Endothelial cell of umbilical vein (primary cell): Measurements from ENCODE around the gene ITGA6. TPM values are rescaled to one million over a fixed set of nuclear protein-coding genes. Genes with fewer than 3 reads are reported as not detected.

Source experiments
- BruUV-seq: library from RNA; stranded (reverse); fragments of 400-500 nt; replicated peaks from 2 replicates; lab custom pipeline; 2021; lab: Mats Ljungman, UMichigan
- CTCF ChIA-PET: fragments of 300-600, 350-600 bp; sonication (Branson Sonifier 250); formaldehyde crosslinking; loops from one replicate; lab custom pipeline; 2021; ENCODE audit warnings: antibody characterized with exemption, inconsistent platforms; lab: Charles Lee
- POLR2A ChIA-PET: fragments of 300-600, 350-600 bp; sonication (Branson Sonifier 250); formaldehyde crosslinking; loops from one replicate; lab custom pipeline; 2021; ENCODE audit warnings: antibody characterized with exemption, inconsistent platforms; lab: Charles Lee
- DNase-seq: peaks from one replicate; pipeline ENCODE4 v3.0.0-alpha.2; 2011; ENCODE audit warnings: low read depth, low spot score
- FAIRE-seq: peaks from 2 replicates; lab custom pipeline; 2011; peaks lifted over from hg19 to GRCh38; lab: Jason Lieb, UNC
- H2AFZ ChIP-seq: 2 replicates; pipeline ENCODE4 v1.6.0; 2012; ENCODE audit warnings: low read depth, low read length, control low read depth, inconsistent platforms
- H3K27ac ChIP-seq: 2 replicates; pipeline ENCODE4 v1.5.1; 2011; ENCODE audit warnings: low read depth, mild to moderate bottlenecking, control low read depth, low read length, moderate library complexity; ENCODE audit not compliant: insufficient read depth
- H3K27me3 ChIP-seq, 2 experiments: 2 replicates each; pipeline versions ENCODE4 v1.6.0 to v1.6.1; 2011; ENCODE audit warnings: low read length in 2 of 2, mixed read lengths in 1 of 2; ENCODE audit not compliant: control insufficient read depth in 2 of 2, insufficient read depth in 2 of 2
- H3K36me3 ChIP-seq, 2 experiments: 2 replicates in 1 of 2; 3 replicates in 1 of 2; pipeline ENCODE4 v1.5.1; 2011; ENCODE audit warnings: low read length in 2 of 2, mild to moderate bottlenecking in 1 of 2, moderate library complexity in 1 of 2; ENCODE audit not compliant: control insufficient read depth in 2 of 2, insufficient read depth in 2 of 2; ENCODE audit errors: extremely low read depth in 1 of 2
- H3K4me1 ChIP-seq: 3 replicates; pipeline ENCODE4 v1.5.1; 2011; ENCODE audit warnings: mild to moderate bottlenecking, low read length; ENCODE audit not compliant: control insufficient read depth, insufficient read depth; ENCODE audit errors: extremely low read depth
- H3K4me2 ChIP-seq: 2 replicates; pipeline ENCODE4 v1.6.1; 2011; ENCODE audit warnings: low read length, control low read depth, mixed read lengths; ENCODE audit not compliant: insufficient read depth
- H3K4me3 ChIP-seq, 3 experiments: fragments of 200-600 bp in 1 of 3; sonication (generic), shearing (Covaris generic) in 1 of 3; replicated peaks in 1 of 3; 2 replicates each; pipeline ENCODE4 v1.5.1; 2011 to 2016; ENCODE audit warnings: control low read depth in 3 of 3, low read length in 3 of 3, mild to moderate bottlenecking in 2 of 3, inconsistent platforms in 1 of 3, low read depth in 1 of 3, moderate library complexity in 1 of 3; ENCODE audit not compliant: insufficient read depth in 1 of 3
- H3K79me2 ChIP-seq: 2 replicates; pipeline ENCODE4 v1.6.0; 2012; ENCODE audit warnings: low read length, inconsistent platforms; ENCODE audit not compliant: control insufficient read depth, insufficient read depth
- H3K9ac ChIP-seq: replicated peaks from 2 replicates; pipeline ENCODE3; 2011; ENCODE audit warnings: low read length, control low read depth; ENCODE audit not compliant: insufficient read depth; ENCODE audit errors: extremely low read depth
- H3K9me1 ChIP-seq: replicated peaks from 3 replicates; pipeline ENCODE4 v1.6.0; 2011; ENCODE audit warnings: mild to moderate bottlenecking, low read length; ENCODE audit not compliant: control insufficient read depth, insufficient read depth; ENCODE audit errors: extremely low read depth
- H3K9me3 ChIP-seq: replicated peaks from 2 replicates; pipeline ENCODE4 v1.5.1; 2012; ENCODE audit warnings: low read length, inconsistent platforms; ENCODE audit not compliant: control insufficient read depth, insufficient read depth
- H4K20me1 ChIP-seq: replicated peaks from 2 replicates; pipeline ENCODE3; 2011; ENCODE audit warnings: mild to moderate bottlenecking, low read length; ENCODE audit not compliant: control insufficient read depth, insufficient read depth; ENCODE audit errors: extremely low read depth
- EZH2 ChIP-seq: IDR thresholded peaks from 2 replicates; pipeline ENCODE4 v1.6.1; 2012; ENCODE audit warnings: borderline replicate concordance, low read depth, mild to moderate bottlenecking, moderate library complexity, low read length, inconsistent platforms; ENCODE audit not compliant: severe bottlenecking
- FOS ChIP-seq: IDR thresholded peaks from 2 replicates; pipeline ENCODE4 v1.6.1; 2011; ENCODE audit warnings: mild to moderate bottlenecking, low read length, moderate library complexity, borderline replicate concordance; ENCODE audit not compliant: insufficient read depth
- GATA2 ChIP-seq: IDR thresholded peaks from 2 replicates; pipeline ENCODE4 v1.7.0; 2011; ENCODE audit warnings: low read depth, mild to moderate bottlenecking, moderate library complexity, mixed read lengths, low read length; ENCODE audit not compliant: insufficient read length, insufficient read depth
- JUN ChIP-seq: IDR thresholded peaks from 2 replicates; pipeline ENCODE4 v1.6.1; 2011; ENCODE audit warnings: borderline replicate concordance, low read depth; ENCODE audit not compliant: insufficient read length, insufficient read depth
- MYC ChIP-seq: IDR thresholded peaks from one replicate; pipeline ENCODE4 v1.6.1; 2011; ENCODE audit warnings: mild to moderate bottlenecking, low read depth, low read length
- POLR2A ChIP-seq: IDR thresholded peaks from 2 replicates; pipeline ENCODE4 v1.6.1; 2012; ENCODE audit warnings: low read depth, mild to moderate bottlenecking, control low read depth, low read length
- POLR2AphosphoS5 ChIP-seq: IDR thresholded peaks from 2 replicates; pipeline ENCODE4 v1.6.1; 2012; ENCODE audit warnings: low read depth, mild to moderate bottlenecking, control low read depth, low read length, moderate library complexity; ENCODE audit not compliant: insufficient read depth
- dilution Hi-C: fragments of 300-500 bp; cut with MboI; formaldehyde crosslinking; loops from one replicate; pipeline ENCODE4 v1.15.0; 2019; ENCODE audit warnings: low sequenced_read_pairs; ENCODE audit not compliant: extremely low pct_ligation_motif_present
- intact Hi-C: fragments of 100-400 bp; cut with micrococcal nuclease; formaldehyde crosslinking; loops from one replicate; pipeline ENCODE4 v1.10.0; 2022
- polyA plus RNA-seq, 4 experiments: library from polyadenylated mRNA; depleted of rRNA in 3 of 4; stranded (reverse) in 3 of 4; unstranded in 1 of 4; fragments of >200 nt; gene quantifications; 2 replicates each; pipeline versions ENCODE4 v1.2.1 to v1.2.3, GENCODE V29; 2011 to 2012; ENCODE audit warnings: missing spikeins in 1 of 4
- total RNA-seq: library from RNA; stranded (reverse); gene quantifications from 2 replicates; pipeline ENCODE4 v1.2.3, GENCODE V29; 2021
- TF ChIP-seq, protein P1 (sequence below): IDR thresholded peaks from 2 replicates; pipeline ENCODE4 v1.6.1; 2011; ENCODE audit not compliant: insufficient read depth, insufficient read length
- TF ChIP-seq, protein P2 (sequence below), 2 donors: IDR thresholded peaks; 1 replicate in 1 of 2; 2 replicates in 1 of 2; pipeline ENCODE4 v1.5.1; 2011; ENCODE audit warnings: low read length in 2 of 2, mild to moderate bottlenecking in 2 of 2, moderate library complexity in 2 of 2, control low read depth in 1 of 2, inconsistent platforms in 1 of 2, low read depth in 1 of 2; ENCODE audit not compliant: insufficient read depth in 1 of 2; ENCODE audit errors: extremely low read depth in 1 of 2

The ITGA6 gene
- total and polyA plus RNA-seq, 2 donors (not counting 3 experiments of a cell fraction or from before 2014, with no cell fraction given) = 24.9 to 208 TPM

DNA sequence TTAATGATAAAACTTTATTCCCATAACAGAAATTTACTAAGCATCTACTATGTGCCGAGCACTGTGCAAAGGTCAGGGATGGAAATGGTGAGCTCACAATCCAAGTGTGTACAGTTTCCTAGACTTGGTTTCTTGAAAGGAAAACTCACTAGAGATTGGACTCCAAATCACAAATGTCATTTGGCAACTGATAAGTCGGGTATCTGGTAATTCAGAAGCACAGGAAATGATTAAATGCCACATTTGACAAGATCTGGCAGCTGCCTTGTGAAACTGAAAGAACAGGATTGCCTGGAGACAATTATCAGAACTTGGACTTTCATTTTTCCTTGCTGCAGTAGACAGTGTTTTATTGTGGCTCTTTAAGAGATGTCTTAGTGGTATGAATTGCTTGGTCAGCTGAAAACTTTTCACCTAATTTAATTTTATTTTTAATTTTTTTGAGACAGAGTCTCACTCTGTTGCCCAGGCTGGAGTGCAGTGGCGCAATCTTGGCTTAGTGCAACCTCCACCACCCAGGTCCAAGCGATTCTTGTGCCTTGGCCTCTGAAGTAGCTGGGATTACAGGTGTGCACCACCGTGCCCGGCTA, 19.2 kb downstream of the ITGA6 start:
- Histone ChIP-seq H3K9me3 (no peaks in the 10 kb centered on the region), H4K20me1 (no peaks in the 10 kb centered on the region), H3K4me2 (peak overlapping the region; percentile 34), H3K79me2 (peaks cover 80% of the 10 kb centered on the region), H3K9me1 (no peaks in the 10 kb centered on the region), H3K36me3 (no peaks in the 10 kb centered on the region), H3K9ac (no peak overlapping the region), H3K27ac (no peak overlapping the region), H3K4me1 (peaks cover 22% of the 10 kb centered on the region), H2AFZ (no peak overlapping the region), H3K27me3 (no peaks in the 10 kb centered on the region), H3K4me3 (no peak overlapping the region)
- DNase-seq (peak; percentile 59), FAIRE-seq (peak; percentile 90)
- dilution Hi-C loops = loop anchor here (25.0 kb wide), 1 partner anchor 259 kb away; no protein-coding TSS in a partner anchor
- BruUV-seq = no TSS peak
- intact Hi-C loops = no loop called here
- POLR2A ChIA-PET = no interaction called here
- CTCF ChIA-PET = interaction anchor here (1.4 to 3.9 kb wide), 5 partner anchors 9 to 18 kb away, joined by 3 to 30 read pairs (median 5); no protein-coding TSS in a partner anchor
- TF ChIP-seq MYC (no peak), FOS (peak; percentile 17), JUN (no peak), POLR2AphosphoS5 (peak; percentile 37), EZH2 (no peak), POLR2A (no peak), GATA2 (no peak)
- TF ChIP-seq, protein P1, sequence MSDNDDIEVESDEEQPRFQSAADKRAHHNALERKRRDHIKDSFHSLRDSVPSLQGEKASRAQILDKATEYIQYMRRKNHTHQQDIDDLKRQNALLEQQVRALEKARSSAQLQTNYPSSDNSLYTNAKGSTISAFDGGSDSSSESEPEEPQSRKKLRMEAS = no peak
- TF ChIP-seq, protein P2, sequence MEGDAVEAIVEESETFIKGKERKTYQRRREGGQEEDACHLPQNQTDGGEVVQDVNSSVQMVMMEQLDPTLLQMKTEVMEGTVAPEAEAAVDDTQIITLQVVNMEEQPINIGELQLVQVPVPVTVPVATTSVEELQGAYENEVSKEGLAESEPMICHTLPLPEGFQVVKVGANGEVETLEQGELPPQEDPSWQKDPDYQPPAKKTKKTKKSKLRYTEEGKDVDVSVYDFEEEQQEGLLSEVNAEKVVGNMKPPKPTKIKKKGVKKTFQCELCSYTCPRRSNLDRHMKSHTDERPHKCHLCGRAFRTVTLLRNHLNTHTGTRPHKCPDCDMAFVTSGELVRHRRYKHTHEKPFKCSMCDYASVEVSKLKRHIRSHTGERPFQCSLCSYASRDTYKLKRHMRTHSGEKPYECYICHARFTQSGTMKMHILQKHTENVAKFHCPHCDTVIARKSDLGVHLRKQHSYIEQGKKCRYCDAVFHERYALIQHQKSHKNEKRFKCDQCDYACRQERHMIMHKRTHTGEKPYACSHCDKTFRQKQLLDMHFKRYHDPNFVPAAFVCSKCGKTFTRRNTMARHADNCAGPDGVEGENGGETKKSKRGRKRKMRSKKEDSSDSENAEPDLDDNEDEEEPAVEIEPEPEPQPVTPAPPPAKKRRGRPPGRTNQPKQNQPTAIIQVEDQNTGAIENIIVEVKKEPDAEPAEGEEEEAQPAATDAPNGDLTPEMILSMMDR (IDR thresholded peaks at IDR 0.05; ENCODE audit: extremely low read depth in 1 of 2, insufficient read depth in 1 of 2, low read depth in 1 of 2, low read length in 2 of 2) = no peak
